Hepatocyte (in vitro differentiated cells): ENCODE data around the gene MGAT5.

ENCODE experiments used
- EZH2 ChIP-seq: fragments of 200-600 bp; sonication (generic); IDR thresholded peaks from 2 replicates; pipeline ENCODE4 v1.6.1; 2016; ENCODE audit warnings: antibody characterized with exemption, mild to moderate bottlenecking, borderline replicate concordance
- EZH2phosphoT487 ChIP-seq: fragments of 200-600 bp; sonication (generic); IDR thresholded peaks from one replicate; pipeline ENCODE4 v1.6.1; 2018; ENCODE audit warnings: antibody characterized with exemption, mild to moderate bottlenecking, low read depth, moderate library complexity; ENCODE audit not compliant: unreplicated experiment, severe bottlenecking
- TF ChIP-seq, protein P1 (sequence below): fragments of 200-600 bp; sonication (generic); IDR thresholded peaks from 2 replicates; pipeline ENCODE4 v1.5.1; 2016; ENCODE audit warnings: antibody characterized with exemption, mild to moderate bottlenecking; ENCODE audit not compliant: poor library complexity

DNA sequence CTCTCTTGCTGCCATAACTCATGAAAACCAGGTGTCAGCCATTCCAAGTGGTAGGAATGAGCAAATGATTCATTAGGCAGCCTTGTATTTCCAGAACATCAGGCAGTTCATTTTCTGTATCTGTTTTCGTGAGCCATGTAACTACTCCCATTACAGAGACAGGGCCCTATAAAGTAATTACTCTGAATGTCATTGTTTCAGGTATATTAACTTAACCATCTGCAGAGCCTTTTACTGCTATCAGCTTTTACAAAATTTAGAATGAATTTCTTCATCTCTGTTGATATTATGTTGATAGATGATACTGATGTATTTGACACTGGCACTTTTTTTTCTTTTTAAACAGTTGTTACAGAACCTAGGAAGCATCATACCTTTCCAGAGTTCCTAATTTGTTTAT lies 69.9 kb downstream of the MGAT5 start:
- TF ChIP-seq, protein P1, sequence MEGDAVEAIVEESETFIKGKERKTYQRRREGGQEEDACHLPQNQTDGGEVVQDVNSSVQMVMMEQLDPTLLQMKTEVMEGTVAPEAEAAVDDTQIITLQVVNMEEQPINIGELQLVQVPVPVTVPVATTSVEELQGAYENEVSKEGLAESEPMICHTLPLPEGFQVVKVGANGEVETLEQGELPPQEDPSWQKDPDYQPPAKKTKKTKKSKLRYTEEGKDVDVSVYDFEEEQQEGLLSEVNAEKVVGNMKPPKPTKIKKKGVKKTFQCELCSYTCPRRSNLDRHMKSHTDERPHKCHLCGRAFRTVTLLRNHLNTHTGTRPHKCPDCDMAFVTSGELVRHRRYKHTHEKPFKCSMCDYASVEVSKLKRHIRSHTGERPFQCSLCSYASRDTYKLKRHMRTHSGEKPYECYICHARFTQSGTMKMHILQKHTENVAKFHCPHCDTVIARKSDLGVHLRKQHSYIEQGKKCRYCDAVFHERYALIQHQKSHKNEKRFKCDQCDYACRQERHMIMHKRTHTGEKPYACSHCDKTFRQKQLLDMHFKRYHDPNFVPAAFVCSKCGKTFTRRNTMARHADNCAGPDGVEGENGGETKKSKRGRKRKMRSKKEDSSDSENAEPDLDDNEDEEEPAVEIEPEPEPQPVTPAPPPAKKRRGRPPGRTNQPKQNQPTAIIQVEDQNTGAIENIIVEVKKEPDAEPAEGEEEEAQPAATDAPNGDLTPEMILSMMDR, result no peak
- TF ChIP-seq EZH2 (no peak), EZH2phosphoT487 (no peak)
